MM.1S (cell line): Measurements from ENCODE around the gene AGAP1.

ENCODE experiments used
- DNase-seq: peaks from one replicate; pipeline ENCODE4 v3.0.0-alpha.2; 2015
- H2AFZ ChIP-seq: fragments of 300-600 bp; sonication (generic); 2 replicates; pipeline ENCODE4 v1.6.0; 2016; ENCODE audit warnings: antibody characterized with exemption, low read length
- H3F3A ChIP-seq: fragments of 300-600 bp; sonication (generic); 2 replicates; pipeline ENCODE4 v1.6.1; 2016; ENCODE audit warnings: mild to moderate bottlenecking, antibody characterized with exemption, low read length, moderate library complexity, mixed read lengths; ENCODE audit not compliant: insufficient read depth
- H3K27ac ChIP-seq: fragments of 300-600 bp; sonication (generic); 2 replicates; pipeline ENCODE4 v1.5.1; 2016; ENCODE audit warnings: mild to moderate bottlenecking, low read length
- H3K27me3 ChIP-seq: fragments of 300-600 bp; sonication (generic); replicated peaks from 2 replicates; pipeline ENCODE4 v1.6.0; 2016; ENCODE audit warnings: low read length; ENCODE audit not compliant: insufficient read depth
- H3K36me3 ChIP-seq: fragments of 300-600 bp; sonication (generic); replicated peaks from 2 replicates; pipeline ENCODE4 v1.6.1; 2016; ENCODE audit warnings: mild to moderate bottlenecking, low read length, mixed read lengths; ENCODE audit not compliant: insufficient read depth
- H3K4me1 ChIP-seq: fragments of 300-600 bp; sonication (generic); 2 replicates; pipeline ENCODE4 v1.6.1; 2016; ENCODE audit warnings: low read length, mixed read lengths
- H3K4me2 ChIP-seq: fragments of 300-600 bp; sonication (generic); 2 replicates; pipeline ENCODE4 v1.6.0; 2016; ENCODE audit warnings: low read depth, low read length
- H3K4me3 ChIP-seq: fragments of 300-600 bp; sonication (generic); 2 replicates; pipeline ENCODE4 v1.5.1; 2016; ENCODE audit warnings: low read length, mixed read lengths
- H3K79me2 ChIP-seq: fragments of 300-600 bp; sonication (generic); 2 replicates; pipeline ENCODE4 v1.6.1; 2016; ENCODE audit warnings: mixed run types, low read length, mixed read lengths
- H3K9ac ChIP-seq: fragments of 300-600 bp; sonication (generic); 2 replicates; pipeline ENCODE4 v1.6.1; 2016; ENCODE audit warnings: low read length, mixed read lengths
- H3K9me2 ChIP-seq: fragments of 300-600 bp; sonication (generic); replicated peaks from 2 replicates; pipeline ENCODE4 v1.6.1; 2016; ENCODE audit warnings: mild to moderate bottlenecking, low read length, mixed read lengths; ENCODE audit not compliant: insufficient read depth
- H3K9me3 ChIP-seq: fragments of 300-600 bp; sonication (generic); replicated peaks from 2 replicates; pipeline ENCODE4 v1.6.1; 2016; ENCODE audit warnings: mild to moderate bottlenecking, low read length, mixed read lengths; ENCODE audit not compliant: insufficient read depth
- H4K20me1 ChIP-seq: fragments of 300-600 bp; sonication (generic); 2 replicates; pipeline ENCODE4 v1.6.1; 2016; ENCODE audit warnings: mild to moderate bottlenecking, low read length, moderate library complexity, mixed read lengths; ENCODE audit not compliant: insufficient read depth
- CTCF ChIP-seq: fragments of 300-600 bp; sonication (generic); IDR thresholded peaks from 2 replicates; pipeline ENCODE4 v1.5.1; 2016; ENCODE audit warnings: antibody characterized with exemption, low read length, mixed read lengths
- EZH2 ChIP-seq: fragments of 300-600 bp; sonication (generic); optimal IDR thresholded peaks from 2 replicates; pipeline ENCODE3; 2017; ENCODE audit warnings: low read depth, mild to moderate bottlenecking, antibody characterized with exemption, low read length, mixed read lengths
- EZH2phosphoT487 ChIP-seq: fragments of 300-600 bp; sonication (generic); IDR thresholded peaks from 2 replicates; pipeline ENCODE4 v1.6.1; 2018; ENCODE audit warnings: antibody characterized with exemption, low read length

AGAP1 gene

GRCh38 chr2:236129935-236130334 lies 636.1 kb downstream of the AGAP1 start:
- Histone ChIP-seq H3K9me2 (no peaks in the 10 kb centered on the region), H3K4me2 (no peak overlapping the region), H3K4me3 (no peak overlapping the region), H3K9me3 (no peaks in the 10 kb centered on the region), H3K4me1 (no peaks in the 10 kb centered on the region), H3K9ac (no peak overlapping the region), H3F3A (no peaks in the 10 kb centered on the region), H3K36me3 (no peaks in the 10 kb centered on the region), H3K79me2 (no peaks in the 10 kb centered on the region), H3K27ac (no peak overlapping the region), H2AFZ (no peak overlapping the region), H3K27me3 (no peaks in the 10 kb centered on the region), H4K20me1 (no peaks in the 10 kb centered on the region)
- TF ChIP-seq EZH2 (no peak), CTCF (no peak), EZH2phosphoT487 (no peak)
- no peak for DNase-seq

GRCh38 chr2:236130349-236130998 lies 636.6 kb downstream of the AGAP1 start:
- H3K27me3 ChIP-seq = no peaks in the 10 kb centered on the region
- no peak overlapping the region for H2AFZ ChIP-seq
- DNase-seq = no peak
- no peak overlapping the region for H3K4me3 ChIP-seq
- H4K20me1 ChIP-seq = no peaks in the 10 kb centered on the region
- H3K36me3 ChIP-seq = no peaks in the 10 kb centered on the region
- TF ChIP-seq EZH2 (no peak), CTCF (no peak), EZH2phosphoT487 (no peak)
- H3K9me2 ChIP-seq = no peaks in the 10 kb centered on the region
- H3K4me2 ChIP-seq = no peak overlapping the region
- no peaks in the 10 kb centered on the region for H3K9me3 ChIP-seq
- no peaks in the 10 kb centered on the region for H3K79me2 ChIP-seq
- H3K27ac ChIP-seq = no peak overlapping the region
- no peaks in the 10 kb centered on the region for H3K4me1 ChIP-seq
- no peaks in the 10 kb centered on the region for H3F3A ChIP-seq
- H3K9ac ChIP-seq = no peak overlapping the region

GRCh38 chr2:236131073-236131692 lies 637.3 kb downstream of the AGAP1 start:
- Histone ChIP-seq H3K9me2 (no peaks in the 10 kb centered on the region), H3K27ac (no peak overlapping the region), H4K20me1 (no peaks in the 10 kb centered on the region), H3K36me3 (no peaks in the 10 kb centered on the region), H3K9me3 (no peaks in the 10 kb centered on the region), H3K79me2 (no peaks in the 10 kb centered on the region), H3K4me2 (no peak overlapping the region), H3K4me1 (no peaks in the 10 kb centered on the region), H3K27me3 (no peaks in the 10 kb centered on the region), H3F3A (no peaks in the 10 kb centered on the region), H3K4me3 (no peak overlapping the region), H2AFZ (no peak overlapping the region), H3K9ac (no peak overlapping the region)
- DNase-seq = no peak
- TF ChIP-seq EZH2 (no peak), EZH2phosphoT487 (no peak), CTCF (no peak)
